A673 (cell line): ENCODE data around the gene HPCA. TPM values are rescaled to one million over a fixed set of nuclear protein-coding genes. Genes with fewer than 3 reads are reported as not detected.

ENCODE experiments used
- BruUV-seq: library from RNA; stranded (reverse); fragments of 400-500 nt; replicated peaks from 2 replicates; lab custom pipeline; 2021; lab: Mats Ljungman, UMichigan
- CTCF ChIA-PET: fragments of 300-600 bp; sonication (Branson Sonifier 250); formaldehyde crosslinking; loops from one replicate; lab custom pipeline; 2022; ENCODE audit warnings: antibody characterized with exemption; lab: Charles Lee
- POLR2A ChIA-PET: fragments of 300-600 bp; sonication (Branson Sonifier 250); formaldehyde crosslinking; loops from one replicate; lab custom pipeline; 2022; ENCODE audit warnings: antibody characterized with exemption; ENCODE audit not compliant: low non-redundant PET; lab: Charles Lee
- DNase-seq: peaks from one replicate; pipeline ENCODE4 v3.0.0-alpha.2; 2015; ENCODE audit warnings: low spot score
- H3K27ac ChIP-seq: fragments of 200-600 bp; sonication (generic); 2 replicates; pipeline ENCODE4 v1.5.1; 2016; ENCODE audit warnings: mixed run types, low read depth, mild to moderate bottlenecking, mixed read lengths, antibody characterized with exemption, low read length; ENCODE audit not compliant: poor library complexity, severe bottlenecking
- H3K27me3 ChIP-seq: fragments of 200-600 bp; sonication (generic); replicated peaks from 2 replicates; pipeline ENCODE4 v1.6.1; 2017; ENCODE audit warnings: mixed run types, low read depth, mild to moderate bottlenecking, mixed read lengths, antibody characterized with exemption, low read length; ENCODE audit not compliant: insufficient read depth, poor library complexity
- H3K36me3 ChIP-seq: fragments of 200-600 bp; sonication (generic); 2 replicates; pipeline ENCODE4 v1.6.1; 2016; ENCODE audit warnings: mixed run types, mild to moderate bottlenecking, mixed read lengths, antibody characterized with exemption, low read length; ENCODE audit not compliant: insufficient read depth, poor library complexity, severe bottlenecking
- H3K4me1 ChIP-seq: fragments of 200-600 bp; sonication (generic); 2 replicates; pipeline ENCODE4 v1.6.1; 2017; ENCODE audit warnings: mixed run types, mild to moderate bottlenecking, mixed read lengths, antibody characterized with exemption, low read length; ENCODE audit not compliant: insufficient read depth, poor library complexity, severe bottlenecking
- H3K4me3 ChIP-seq: fragments of 200-600 bp; sonication (generic); 2 replicates; pipeline ENCODE4 v1.5.1; 2016; ENCODE audit warnings: low read depth, mixed run types, mild to moderate bottlenecking, mixed read lengths, low read length; ENCODE audit not compliant: poor library complexity, severe bottlenecking
- H3K9me3 ChIP-seq: fragments of 200-600 bp; sonication (generic); 2 replicates; pipeline ENCODE4 v1.6.1; 2016; ENCODE audit warnings: mixed run types, low read depth, mild to moderate bottlenecking, mixed read lengths, antibody characterized with exemption, low read length; ENCODE audit not compliant: poor library complexity, severe bottlenecking
- EZH2 ChIP-seq: fragments of 200-600 bp; sonication (generic); IDR thresholded peaks from 2 replicates; pipeline ENCODE4 v1.6.1; 2017; ENCODE audit warnings: borderline replicate concordance, low read depth, mild to moderate bottlenecking, mixed read lengths, antibody characterized with exemption, low read length; ENCODE audit not compliant: poor library complexity, severe bottlenecking
- intact Hi-C: fragments of 100-400 bp; cut with micrococcal nuclease; formaldehyde crosslinking; loops from one replicate; pipeline ENCODE4 v1.10.0; 2022; ENCODE audit not compliant: unreplicated experiment
- total RNA-seq: library from RNA; stranded (reverse); gene quantifications from 2 replicates; pipeline ENCODE4 v1.2.3, GENCODE V29; 2021
- TF ChIP-seq, protein P1 (sequence below): fragments of 300-800, 200-600 bp; sonication (generic); conservative IDR thresholded peaks from 2 replicates; pipeline ENCODE4 v1.5.1; 2017; ENCODE audit warnings: low read depth, mild to moderate bottlenecking, antibody characterized with exemption, low read length, moderate library complexity, mixed read lengths

HPCA gene
- total RNA-seq, 1 experiment from 2014 or later: 0.69 TPM

DNA sequence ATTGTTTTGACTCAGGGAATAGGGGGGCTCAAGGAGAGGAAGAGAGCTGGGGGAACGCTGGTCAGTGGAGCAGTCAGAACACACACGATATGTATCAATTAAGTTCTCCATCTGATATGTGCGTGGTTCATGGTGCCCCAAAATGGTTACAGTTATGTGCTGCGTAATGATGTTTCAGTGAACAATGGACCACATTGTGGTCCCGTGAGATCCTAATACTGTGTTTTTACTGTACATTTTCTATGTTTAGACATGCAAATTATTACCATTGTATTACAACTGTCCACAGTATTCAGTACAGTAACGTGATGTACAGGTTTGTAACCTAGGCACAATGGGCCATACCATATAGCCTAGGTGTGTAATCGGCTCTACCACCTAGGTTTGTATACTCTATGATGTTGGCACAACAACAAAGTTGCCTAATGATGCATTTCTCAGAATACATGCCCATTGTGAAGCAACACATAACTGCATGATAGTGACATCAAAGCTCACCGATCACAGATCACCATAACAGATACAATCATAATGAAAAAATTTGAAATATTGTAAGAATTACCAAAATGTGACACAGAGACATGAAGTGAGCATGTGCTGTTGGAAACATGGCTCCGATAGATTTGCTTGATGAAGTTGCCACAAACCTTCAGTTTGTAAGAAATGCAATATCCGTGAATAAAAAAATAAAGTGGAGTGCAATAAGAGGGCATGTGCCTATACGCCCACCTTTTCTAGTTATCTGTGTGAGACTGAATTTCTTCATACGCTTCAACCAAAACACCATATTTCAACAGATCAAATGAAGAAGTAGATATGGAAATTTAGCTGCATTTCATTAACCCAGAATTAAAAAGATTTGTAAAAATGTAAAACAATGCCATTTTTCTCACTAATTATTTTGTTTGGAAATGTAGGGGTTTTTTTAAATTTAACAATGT is 29.7 kb downstream of the HPCA start:
- POLR2A ChIA-PET: no interaction called here
- Histone ChIP-seq H3K36me3 (no peaks in the 10 kb centered on the region), H3K4me1 (no peaks in the 10 kb centered on the region)

DNA sequence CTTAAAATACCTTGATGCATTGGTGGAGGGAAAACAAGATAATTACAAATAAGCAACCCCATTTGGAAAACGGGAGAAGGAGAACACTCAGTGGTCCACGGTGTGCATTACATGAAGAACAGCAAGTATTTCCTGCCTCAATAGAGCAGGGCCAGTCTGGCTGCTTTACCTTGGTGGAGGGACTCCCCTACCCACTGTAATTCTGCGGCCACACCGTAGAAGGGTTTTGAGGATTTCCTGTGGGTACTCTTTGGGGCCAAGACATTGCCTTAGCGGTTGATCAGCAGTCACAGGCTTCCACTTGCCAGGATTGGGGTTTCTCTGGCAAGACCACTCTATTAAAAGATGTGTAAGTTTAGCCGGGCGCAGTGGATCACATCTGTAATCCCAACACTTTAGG is 31.2 kb downstream of the HPCA start:
- no peak overlapping the region for H3K4me3 ChIP-seq
- no peaks in the 10 kb centered on the region for H3K36me3 ChIP-seq
- H3K27me3 ChIP-seq: no peaks in the 10 kb centered on the region
- intact Hi-C loops: no loop called here
- H3K9me3 ChIP-seq: no peaks in the 10 kb centered on the region
- TF ChIP-seq, protein P1, sequence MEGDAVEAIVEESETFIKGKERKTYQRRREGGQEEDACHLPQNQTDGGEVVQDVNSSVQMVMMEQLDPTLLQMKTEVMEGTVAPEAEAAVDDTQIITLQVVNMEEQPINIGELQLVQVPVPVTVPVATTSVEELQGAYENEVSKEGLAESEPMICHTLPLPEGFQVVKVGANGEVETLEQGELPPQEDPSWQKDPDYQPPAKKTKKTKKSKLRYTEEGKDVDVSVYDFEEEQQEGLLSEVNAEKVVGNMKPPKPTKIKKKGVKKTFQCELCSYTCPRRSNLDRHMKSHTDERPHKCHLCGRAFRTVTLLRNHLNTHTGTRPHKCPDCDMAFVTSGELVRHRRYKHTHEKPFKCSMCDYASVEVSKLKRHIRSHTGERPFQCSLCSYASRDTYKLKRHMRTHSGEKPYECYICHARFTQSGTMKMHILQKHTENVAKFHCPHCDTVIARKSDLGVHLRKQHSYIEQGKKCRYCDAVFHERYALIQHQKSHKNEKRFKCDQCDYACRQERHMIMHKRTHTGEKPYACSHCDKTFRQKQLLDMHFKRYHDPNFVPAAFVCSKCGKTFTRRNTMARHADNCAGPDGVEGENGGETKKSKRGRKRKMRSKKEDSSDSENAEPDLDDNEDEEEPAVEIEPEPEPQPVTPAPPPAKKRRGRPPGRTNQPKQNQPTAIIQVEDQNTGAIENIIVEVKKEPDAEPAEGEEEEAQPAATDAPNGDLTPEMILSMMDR: no peak
- TF ChIP-seq EZH2: no peak
- H3K4me1 ChIP-seq: no peaks in the 10 kb centered on the region
- no TSS peak for BruUV-seq
- no peak overlapping the region for H3K27ac ChIP-seq
- DNase-seq: no peak
- ChIA-PET CTCF (no interaction called here), POLR2A (no interaction called here)

More for the DNA sequence above, 29.7 kb downstream of the HPCA start:
- CTCF ChIA-PET: no interaction called here
- no peaks in the 10 kb centered on the region for H3K9me3 ChIP-seq
- H3K4me3 ChIP-seq: no peak overlapping the region
- H3K27me3 ChIP-seq: no peaks in the 10 kb centered on the region
- H3K27ac ChIP-seq: no peak overlapping the region
- no peak for DNase-seq
- BruUV-seq: no TSS peak
- no peak for TF ChIP-seq EZH2
- TF ChIP-seq, protein P1: no peak
- intact Hi-C loops: no loop called here

DNA sequence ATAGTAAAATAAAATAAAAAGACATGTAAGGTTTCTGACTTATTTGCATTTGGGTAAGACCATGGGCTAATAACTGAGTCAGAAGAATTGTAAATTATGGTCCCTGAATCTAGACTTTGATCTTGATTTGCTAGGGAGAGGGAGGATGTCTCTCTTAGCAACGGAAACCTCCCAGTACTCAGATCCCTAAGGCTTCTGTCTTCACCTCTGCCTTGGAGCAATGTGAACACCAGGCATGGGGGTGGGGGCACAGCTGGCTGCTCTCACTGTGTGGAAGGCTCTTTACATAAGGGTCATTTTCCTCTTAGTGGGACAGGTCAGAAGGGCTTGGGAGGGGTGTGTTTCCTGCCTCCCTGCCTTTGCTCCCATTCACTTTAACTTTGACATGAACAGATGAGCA is 31.9 kb downstream of the HPCA start:
- no TSS peak for BruUV-seq
- ChIA-PET CTCF (no interaction called here), POLR2A (no interaction called here)
- H3K4me1 ChIP-seq: no peaks in the 10 kb centered on the region
- intact Hi-C loops: no loop called here
- no peak for DNase-seq
- no peak overlapping the region for H3K4me3 ChIP-seq
- no peaks in the 10 kb centered on the region for H3K27me3 ChIP-seq
- no peaks in the 10 kb centered on the region for H3K36me3 ChIP-seq
- TF ChIP-seq, protein P1: no peak
- no peak for TF ChIP-seq EZH2
- H3K27ac ChIP-seq: no peak overlapping the region
- H3K9me3 ChIP-seq: no peaks in the 10 kb centered on the region
